DOHH2 (cell line): ENCODE results near the gene CBR3.

Experiments used
- H3F3A ChIP-seq: fragments of 200-600 bp; sonication (generic), shearing (Covaris generic); 2 replicates; pipeline ENCODE4 v1.6.0; 2016; ENCODE audit warnings: antibody characterized with exemption, mild to moderate bottlenecking; ENCODE audit not compliant: control insufficient read depth, insufficient read depth
- H3K27ac ChIP-seq: fragments of 200-600 bp; sonication (generic); 2 replicates; pipeline ENCODE4 v1.5.1; 2014; ENCODE audit warnings: low read depth, mild to moderate bottlenecking, low read length, moderate library complexity
- H3K27me3 ChIP-seq: fragments of 200-600 bp; sonication (generic); 2 replicates; pipeline ENCODE4 v1.6.1; 2014; ENCODE audit warnings: mild to moderate bottlenecking, low read length, mixed read lengths; ENCODE audit not compliant: control insufficient read depth
- H3K36me3 ChIP-seq: fragments of 200-600 bp; sonication (generic); 2 replicates; pipeline ENCODE4 v1.6.1; 2014; ENCODE audit warnings: mild to moderate bottlenecking, low read length, moderate library complexity, mixed read lengths; ENCODE audit not compliant: control insufficient read depth
- H3K4me1 ChIP-seq: fragments of 200-600 bp; sonication (generic); 2 replicates; pipeline ENCODE4 v1.6.1; 2014; ENCODE audit warnings: mild to moderate bottlenecking, low read length, mixed read lengths; ENCODE audit not compliant: control insufficient read depth
- H3K4me2 ChIP-seq: fragments of 200-600 bp; sonication (generic); 2 replicates; pipeline ENCODE4 v1.6.0; 2014; ENCODE audit warnings: mild to moderate bottlenecking, low read length, moderate library complexity
- H3K4me3 ChIP-seq: fragments of 200-600 bp; sonication (generic); 2 replicates; pipeline ENCODE4 v1.5.1; 2014; ENCODE audit warnings: mild to moderate bottlenecking, low read length, mixed read lengths
- H3K79me2 ChIP-seq: fragments of 200-600 bp; sonication (generic); 2 replicates; pipeline ENCODE4 v1.6.1; 2014; ENCODE audit warnings: mild to moderate bottlenecking, low read length, mixed read lengths; ENCODE audit not compliant: control insufficient read depth
- H3K9me2 ChIP-seq: fragments of 200-600 bp; sonication (generic); replicated peaks from 2 replicates; pipeline ENCODE4 v1.6.1; 2014; ENCODE audit warnings: mild to moderate bottlenecking, low read length, mixed read lengths; ENCODE audit not compliant: control insufficient read depth
- H3K9me3 ChIP-seq: fragments of 200-600 bp; sonication (generic); 2 replicates; pipeline ENCODE4 v1.6.1; 2014; ENCODE audit warnings: antibody characterized with exemption, low read length, mixed read lengths; ENCODE audit not compliant: control insufficient read depth, insufficient read depth
- H4K20me1 ChIP-seq: fragments of 200-600 bp; sonication (generic); 2 replicates; pipeline ENCODE4 v1.6.0; 2014; ENCODE audit warnings: low read depth, mild to moderate bottlenecking, antibody characterized with exemption, low read length, moderate library complexity; ENCODE audit not compliant: control insufficient read depth, insufficient read depth
- CTCF ChIP-seq: fragments of 200-600 bp; sonication (generic); IDR thresholded peaks from one replicate; pipeline ENCODE4 v1.5.1; 2014; ENCODE audit warnings: antibody characterized with exemption, mild to moderate bottlenecking, low read depth, low read length; ENCODE audit not compliant: poor library complexity, severe bottlenecking
- EZH2phosphoT487 ChIP-seq: fragments of 200-600 bp; sonication (generic); IDR thresholded peaks from 2 replicates; pipeline ENCODE4 v1.6.1; 2017; ENCODE audit warnings: borderline replicate concordance, mild to moderate bottlenecking, antibody characterized with exemption, low read length, moderate library complexity, mixed read lengths

CBR3 gene

DNA sequence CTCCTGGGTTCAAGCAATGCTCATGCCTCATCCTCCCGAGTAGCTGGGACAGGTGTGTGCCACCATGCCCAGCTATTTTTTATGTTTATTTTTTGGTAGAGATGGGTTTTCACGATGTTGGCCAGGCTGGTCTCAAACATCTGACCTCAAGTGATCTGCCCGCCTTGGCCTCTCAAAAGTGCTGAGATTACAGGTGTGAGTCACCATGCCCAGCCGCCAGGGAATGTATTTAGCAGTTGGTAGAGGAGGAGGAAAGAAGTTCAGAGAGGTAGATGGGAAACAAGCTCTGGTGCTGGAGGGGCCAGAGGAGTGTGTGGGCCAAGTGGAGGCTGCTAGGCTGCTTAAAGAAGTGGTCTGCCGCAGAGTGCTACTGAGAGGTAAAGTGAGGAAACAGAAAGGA lies 27.8 kb downstream of the CBR3 start:
- Histone ChIP-seq H3K79me2 (no peaks in the 10 kb centered on the region), H3K4me3 (no peak overlapping the region), H3K4me1 (no peaks in the 10 kb centered on the region; the same call in 1 of the 2 replicates), H3K9me2 (no peaks in the 10 kb centered on the region), H3K4me2 (no peak overlapping the region), H3K36me3 (no peaks in the 10 kb centered on the region), H3K9me3 (no peaks in the 10 kb centered on the region), H4K20me1 (no peaks in the 10 kb centered on the region), H3K27ac (no peak overlapping the region), H3K27me3 (no peaks in the 10 kb centered on the region), H3F3A (no peaks in the 10 kb centered on the region)
- no peak for TF ChIP-seq EZH2phosphoT487
- no peak for TF ChIP-seq CTCF

GRCh38 chr21:36163750-36164741 lies 29.2 kb downstream of the CBR3 start:
- Histone ChIP-seq H3K79me2 (no peaks in the 10 kb centered on the region), H3K27me3 (no peaks in the 10 kb centered on the region), H3F3A (no peaks in the 10 kb centered on the region), H3K4me3 (no peak overlapping the region), H3K4me2 (no peak overlapping the region), H3K9me2 (no peaks in the 10 kb centered on the region), H3K4me1 (no peaks in the 10 kb centered on the region), H3K36me3 (no peaks in the 10 kb centered on the region), H4K20me1 (no peaks in the 10 kb centered on the region), H3K27ac (no peak overlapping the region), H3K9me3 (no peaks in the 10 kb centered on the region)
- TF ChIP-seq CTCF (no peak), EZH2phosphoT487 (no peak)

DNA sequence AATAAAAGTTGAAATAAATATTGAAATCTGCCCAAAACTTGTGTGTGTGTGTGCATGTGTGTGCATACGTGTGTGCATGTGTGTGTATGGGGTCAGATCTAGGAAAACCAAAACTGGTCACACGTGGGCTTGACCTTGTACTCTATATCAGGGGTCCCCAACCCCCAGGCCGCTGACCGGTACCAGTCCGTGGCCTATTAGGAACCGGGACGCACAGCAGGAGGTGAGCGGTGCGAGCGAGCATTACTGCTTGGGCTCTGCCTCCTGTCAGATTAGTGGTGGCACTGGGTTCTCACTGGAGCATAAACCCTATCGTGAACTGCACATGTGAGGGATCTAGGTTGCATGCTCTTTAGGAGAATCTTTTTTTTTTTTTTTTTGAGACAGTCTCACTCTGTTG lies 30.5 kb downstream of the CBR3 start:
- Histone ChIP-seq H3F3A (no peaks in the 10 kb centered on the region), H3K36me3 (no peaks in the 10 kb centered on the region), H3K4me3 (no peak overlapping the region), H3K4me2 (no peak overlapping the region), H3K4me1 (no peaks in the 10 kb centered on the region), H3K27me3 (no peaks in the 10 kb centered on the region), H3K79me2 (no peaks in the 10 kb centered on the region), H3K27ac (no peak overlapping the region), H3K9me2 (no peaks in the 10 kb centered on the region), H4K20me1 (no peaks in the 10 kb centered on the region), H3K9me3 (no peaks in the 10 kb centered on the region)
- no peak for TF ChIP-seq EZH2phosphoT487
- no peak for TF ChIP-seq CTCF
